Stomach (tissue), 9 donors: ENCODE results near the gene IL13. TPM values are rescaled to one million over a fixed set of nuclear protein-coding genes. Genes with fewer than 3 reads are reported as not detected.

Experiments
- DNase-seq, 2 donors: peaks; one replicate each; pipeline versions ENCODE4 v3.0.0 to v3.0.0-alpha.2; 2013 to 2019
- H3K27ac ChIP-seq, 5 donors: fragments of 200-600 bp in 4 of 5; sonication (generic) in 4 of 5; one replicate each; pipeline ENCODE4 v1.5.1; 2013 to 2019; ENCODE audit warnings: mild to moderate bottlenecking in 1 of 5, moderate library complexity in 1 of 5
- H3K27me3 ChIP-seq, 3 donors: fragments of 200-600 bp; sonication (generic); one replicate each; pipeline ENCODE4 v1.5.1; 2017 to 2019; ENCODE audit warnings: mixed run types in 1 of 3
- H3K36me3 ChIP-seq, 4 donors: fragments of 200-600 bp; sonication (generic); 1 replicate in 3 of 4; 2 replicates in 1 of 4; pipeline ENCODE4 v1.5.1; 2016 to 2019
- H3K4me1 ChIP-seq, 4 donors: fragments of 200-600 bp; sonication (generic); one replicate each; pipeline ENCODE4 v1.5.1; 2016 to 2019
- H3K4me3 ChIP-seq, 4 donors: fragments of 200-600 bp; sonication (generic) in 3 of 4; one replicate each; pipeline ENCODE4 v1.5.1; 2016 to 2019; ENCODE audit warnings: mild to moderate bottlenecking in 1 of 4
- H3K9me3 ChIP-seq, 4 donors: fragments of 200-600 bp; sonication (generic); one replicate each; pipeline ENCODE4 v1.5.1; 2016 to 2019
- EP300 ChIP-seq: sonication (generic); formaldehyde crosslinking; IDR thresholded peaks from one replicate; pipeline ENCODE4 v1.6.1; 2017; ENCODE audit warnings: antibody characterized with exemption
- POLR2A ChIP-seq, 4 donors: fragments of 450-650 bp; IDR thresholded peaks; one replicate each; pipeline ENCODE4 v1.6.1; 2016; ENCODE audit warnings: antibody characterized with exemption in 4 of 4, control low read depth in 2 of 4, mild to moderate bottlenecking in 1 of 4, moderate library complexity in 1 of 4
- POLR2AphosphoS5 ChIP-seq, 3 donors: sonication (generic); formaldehyde crosslinking; IDR thresholded peaks; one replicate each; pipeline ENCODE4 v1.6.1; 2016; ENCODE audit warnings: antibody characterized with exemption in 3 of 3
- WGBS, 5 donors: extraction: QIAGEN DNeasy Blood & Tissue Kit in 3 of 5; methylation state at CpG; one replicate each; pipeline versions ENCODE4 v1.1.5 to v1.1.7; 2013 to 2018; 5-methylcytosine and 5-hydroxymethylcytosine counted together
- intact Hi-C: fragments of 100-400 bp; cut with DNase I; formaldehyde crosslinking; loops from one replicate; pipeline ENCODE4 v1.15.1; 2023; ENCODE audit warnings: low total_unique reads
- polyA plus RNA-seq, 3 donors: library from polyadenylated mRNA; stranded (reverse); fragments of 200-250 nt; gene quantifications; one replicate each; pipeline ENCODE4 v1.2.3, GENCODE V29; 2013
- total RNA-seq, 5 donors: library from RNA; depleted of rRNA; stranded (reverse); fragments of >200 nt; gene quantifications; one replicate each; pipeline versions ENCODE4 v1.1.0 to v1.2.3, GENCODE V29; 2014 to 2016
- TF ChIP-seq, protein P1 (sequence below), 7 experiments: fragments of 450-650 bp in 4 of 7; fragments of 200-600 bp in 3 of 7; sonication (generic) in 3 of 7; IDR thresholded peaks; one replicate each; pipeline ENCODE4 v1.5.1; 2016 to 2019; ENCODE audit warnings: antibody characterized with exemption in 7 of 7, control low read depth in 2 of 7, mild to moderate bottlenecking in 1 of 7
- donor health status: healthy with polysubstance abuse.
- donor health status: Bipolar disorder and iron deficiency.
- donor health status: healthy.

Gene IL13
- total and polyA plus RNA-seq, 8 donors = 0.55 TPM; not detected in 7

DNA sequence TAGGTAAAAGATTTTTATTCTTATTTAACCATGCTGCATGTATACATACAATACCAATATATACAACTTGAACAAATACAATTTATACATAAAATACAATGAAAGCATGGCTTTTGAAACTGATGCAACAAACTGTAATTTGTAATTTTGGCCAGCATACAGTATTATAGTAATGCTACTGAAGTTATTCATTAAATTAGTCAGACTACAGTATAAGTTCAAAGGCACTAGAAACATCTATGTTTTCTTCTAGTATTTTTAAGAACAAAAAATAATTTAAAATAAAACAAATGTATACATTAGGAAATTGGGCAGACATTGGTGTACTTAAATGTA, 34.6 kb downstream of the IL13 start:
- H3K4me1 ChIP-seq = no peaks in the 10 kb centered on the region
- no peak overlapping the region for H3K27ac ChIP-seq
- TF ChIP-seq, protein P1, sequence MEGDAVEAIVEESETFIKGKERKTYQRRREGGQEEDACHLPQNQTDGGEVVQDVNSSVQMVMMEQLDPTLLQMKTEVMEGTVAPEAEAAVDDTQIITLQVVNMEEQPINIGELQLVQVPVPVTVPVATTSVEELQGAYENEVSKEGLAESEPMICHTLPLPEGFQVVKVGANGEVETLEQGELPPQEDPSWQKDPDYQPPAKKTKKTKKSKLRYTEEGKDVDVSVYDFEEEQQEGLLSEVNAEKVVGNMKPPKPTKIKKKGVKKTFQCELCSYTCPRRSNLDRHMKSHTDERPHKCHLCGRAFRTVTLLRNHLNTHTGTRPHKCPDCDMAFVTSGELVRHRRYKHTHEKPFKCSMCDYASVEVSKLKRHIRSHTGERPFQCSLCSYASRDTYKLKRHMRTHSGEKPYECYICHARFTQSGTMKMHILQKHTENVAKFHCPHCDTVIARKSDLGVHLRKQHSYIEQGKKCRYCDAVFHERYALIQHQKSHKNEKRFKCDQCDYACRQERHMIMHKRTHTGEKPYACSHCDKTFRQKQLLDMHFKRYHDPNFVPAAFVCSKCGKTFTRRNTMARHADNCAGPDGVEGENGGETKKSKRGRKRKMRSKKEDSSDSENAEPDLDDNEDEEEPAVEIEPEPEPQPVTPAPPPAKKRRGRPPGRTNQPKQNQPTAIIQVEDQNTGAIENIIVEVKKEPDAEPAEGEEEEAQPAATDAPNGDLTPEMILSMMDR (IDR thresholded peaks at IDR 0.05) = no peak
- TF ChIP-seq POLR2AphosphoS5 (IDR thresholded peaks at IDR 0.05) (no peak), EP300 (no peak), POLR2A (IDR thresholded peaks at IDR 0.05) (no peak)
- intact Hi-C loops = no loop called here
- H3K4me3 ChIP-seq = no peak overlapping the region
- H3K36me3 ChIP-seq = peaks cover 0 to 26% (median 9%) of the 10 kb centered on the region in 4 donors
- DNase-seq = no peak
- H3K9me3 ChIP-seq = no peaks in the 10 kb centered on the region
- H3K27me3 ChIP-seq = no peaks in the 10 kb centered on the region

DNA sequence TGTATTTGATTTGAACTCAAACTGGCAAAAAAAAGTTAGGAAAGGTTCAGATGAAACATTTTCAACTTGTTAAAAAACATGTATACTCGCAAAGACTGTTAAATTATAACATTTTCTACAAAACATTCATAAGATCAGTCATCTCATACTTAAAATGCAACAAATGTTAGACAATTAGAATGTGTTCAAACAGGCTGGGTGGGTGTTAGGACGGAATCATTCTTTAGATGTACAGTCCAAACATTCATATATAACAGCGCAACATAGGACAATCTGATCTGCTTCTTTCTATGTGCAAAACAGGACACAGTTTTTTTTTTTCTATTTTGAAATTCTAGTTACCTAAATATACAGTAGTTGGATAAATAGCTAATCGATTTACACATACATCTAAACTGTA, 38.0 kb downstream of the IL13 start:
- 92 to 96% (median 94%) methylated on average over 4 of the region's 4 CpGs for WGBS, 5 donors
- intact Hi-C loops = no loop called here
- no peaks in the 10 kb centered on the region for H3K27me3 ChIP-seq
- H3K27ac ChIP-seq = no peak overlapping the region
- TF ChIP-seq EP300 (no peak), POLR2AphosphoS5 (IDR thresholded peaks at IDR 0.05) (no peak), POLR2A (IDR thresholded peaks at IDR 0.05) (no peak)
- TF ChIP-seq, protein P1 (IDR thresholded peaks at IDR 0.05) = no peak
- no peak overlapping the region for H3K4me3 ChIP-seq
- H3K4me1 ChIP-seq = no peaks in the 10 kb centered on the region
- no peaks in the 10 kb centered on the region for H3K9me3 ChIP-seq
- DNase-seq = no peak
- peaks cover 0 to 57% (median 36%) of the 10 kb centered on the region in 4 donors for H3K36me3 ChIP-seq

DNA sequence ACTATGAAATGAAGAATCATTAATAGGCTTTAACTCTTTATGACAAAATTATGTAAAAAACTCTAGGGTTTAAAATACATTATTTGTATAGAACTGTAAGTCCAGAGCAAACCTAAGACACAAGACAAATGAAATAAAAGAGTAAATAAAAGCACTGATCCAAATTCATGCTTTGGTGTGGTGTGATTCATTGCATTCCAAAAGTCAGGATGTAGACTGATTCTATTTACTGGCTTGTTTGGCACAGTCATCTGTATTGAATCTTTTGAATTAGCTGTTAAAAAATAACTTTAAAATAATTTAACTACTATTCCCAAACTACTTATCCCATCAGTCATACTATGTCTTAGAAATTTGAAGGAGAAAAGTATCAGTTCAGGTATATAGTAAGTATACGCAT, 46.9 kb downstream of the IL13 start:
- no peaks in the 10 kb centered on the region for H3K27me3 ChIP-seq
- no peaks in the 10 kb centered on the region for H3K4me1 ChIP-seq
- no peak overlapping the region for H3K4me3 ChIP-seq
- WGBS, 5 donors = 93 to 100% (median 97%) methylated on average over 1 of the region's 1 CpG
- DNase-seq = no peak
- intact Hi-C loops = no loop called here
- TF ChIP-seq, protein P1 (IDR thresholded peaks at IDR 0.05) = no peak
- TF ChIP-seq POLR2AphosphoS5 (IDR thresholded peaks at IDR 0.05) (no peak), EP300 (no peak), POLR2A (IDR thresholded peaks at IDR 0.05) (no peak)
- peaks cover 0 to 43% (median 31%) of the 10 kb centered on the region in 4 donors for H3K36me3 ChIP-seq
- H3K9me3 ChIP-seq = no peaks in the 10 kb centered on the region
- no peak overlapping the region for H3K27ac ChIP-seq

DNA sequence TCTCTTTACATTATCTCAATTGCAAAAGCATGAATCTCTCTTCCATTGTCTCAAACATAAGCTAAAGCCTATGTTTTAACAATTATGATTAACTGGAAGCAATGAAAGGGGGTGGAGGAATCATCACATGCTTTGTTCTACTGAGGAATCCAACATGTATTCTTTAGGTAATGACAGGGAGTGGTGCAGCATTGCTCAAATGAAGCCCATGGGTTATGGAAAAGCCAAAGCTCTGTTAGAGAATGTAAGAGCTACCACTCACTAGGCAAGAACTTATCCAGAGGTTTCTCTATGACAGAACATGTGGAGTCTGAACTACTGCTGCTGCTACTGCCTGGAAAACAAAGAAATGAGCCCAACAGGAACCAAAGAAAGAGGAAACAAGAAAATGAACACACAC, 50.7 kb downstream of the IL13 start:
- Histone ChIP-seq H3K36me3 (peaks cover 0 to 9% (median 0%) of the 10 kb centered on the region in 4 donors), H3K27me3 (no peaks in the 10 kb centered on the region), H3K27ac (no peak overlapping the region), H3K4me3 (no peak overlapping the region), H3K4me1 (no peaks in the 10 kb centered on the region), H3K9me3 (no peaks in the 10 kb centered on the region)
- intact Hi-C loops = no loop called here
- TF ChIP-seq POLR2AphosphoS5 (IDR thresholded peaks at IDR 0.05) (no peak), EP300 (no peak), POLR2A (IDR thresholded peaks at IDR 0.05) (no peak)
- TF ChIP-seq, protein P1 (IDR thresholded peaks at IDR 0.05) = no peak
- DNase-seq = no peak

Other genes with a start within 250 kb of the IL13 start
- gene IRF1, start 167.4 kb upstream of the IL13 start, total RNA-seq = 100 to 1,000 TPM in 2 of 5 donors, 10 to 100 TPM in 3; 18.0 to 256 (median 91.5) TPM
- gene IRF1, start 167.4 kb upstream of the IL13 start, polyA plus RNA-seq = 10 to 100 TPM; 17.1 to 80.2 (median 49.1) TPM
- gene IL5, start 114.7 kb upstream of the IL13 start, total RNA-seq = not detected
- gene IL5, start 114.7 kb upstream of the IL13 start, polyA plus RNA-seq = not detected
- 10 to 100 TPM; 30.9 to 93.2 (median 46.0) TPM for gene RAD50, start 101.2 kb upstream of the IL13 start, total RNA-seq
- 10 to 100 TPM in 1 of 3 donors, 1 to 10 TPM in 2; 5.2 to 12.2 (median 6.6) TPM for gene RAD50, start 101.2 kb upstream of the IL13 start, polyA plus RNA-seq
- gene IL4, start 15.8 kb downstream of the IL13 start, total RNA-seq = not detected
- gene IL4, start 15.8 kb downstream of the IL13 start, polyA plus RNA-seq = not detected
- gene KIF3A, start 79.4 kb downstream of the IL13 start, total RNA-seq = 10 to 100 TPM in 1 of 5 donors, 1 to 10 TPM in 3, under 1 TPM in 1; 0.58 to 19.3 (median 8.5) TPM
- gene KIF3A, start 79.4 kb downstream of the IL13 start, polyA plus RNA-seq = 1 to 10 TPM; 1.5 to 3.8 (median 2.1) TPM
- 10 to 100 TPM in 2 of 5 donors, under 1 TPM in 1, not detected in 2; 0.92 to 56.7 (median 34.5) TPM for gene CCNI2, start 89.3 kb downstream of the IL13 start, total RNA-seq
- 1 to 10 TPM in 2 of 3 donors, under 1 TPM in 1; 0.46 to 1.9 (median 1.3) TPM for gene CCNI2, start 89.3 kb downstream of the IL13 start, polyA plus RNA-seq
- gene SEPTIN8, start 119.1 kb downstream of the IL13 start, total RNA-seq = 10 to 100 TPM; 18.5 to 47.3 (median 36.2) TPM
- gene SEPTIN8, start 119.1 kb downstream of the IL13 start, polyA plus RNA-seq = 10 to 100 TPM; 15.5 to 28.4 (median 27.4) TPM
- 10 to 100 TPM in 2 of 5 donors, 1 to 10 TPM in 2, not detected in 1; 6.8 to 91.8 (median 13.2) TPM for gene SOWAHA, start 155.1 kb downstream of the IL13 start, total RNA-seq
- 1 to 10 TPM; 2.4 to 5.7 (median 5.2) TPM for gene SOWAHA, start 155.1 kb downstream of the IL13 start, polyA plus RNA-seq
- 100 to 1,000 TPM in 1 of 5 donors, 10 to 100 TPM in 3, 1 to 10 TPM in 1; 5.3 to 264 (median 48.7) TPM for gene SHROOM1, start 172.5 kb downstream of the IL13 start, total RNA-seq
- 10 to 100 TPM in 1 of 3 donors, 1 to 10 TPM in 2; 7.5 to 12.8 (median 9.6) TPM for gene SHROOM1, start 172.5 kb downstream of the IL13 start, polyA plus RNA-seq
- gene GDF9, start 208.3 kb downstream of the IL13 start, total RNA-seq = 1 to 10 TPM in 2 of 5 donors, not detected in 3; 1.2 to 4.4 TPM
- gene GDF9, start 208.3 kb downstream of the IL13 start, polyA plus RNA-seq = 1 to 10 TPM in 1 of 3 donors, under 1 TPM in 1, not detected in 1; 0.25 to 1.1 TPM
- 100 to 1,000 TPM in 2 of 5 donors, 10 to 100 TPM in 3; 66.5 to 173 (median 83.4) TPM for gene UQCRQ, start 208.5 kb downstream of the IL13 start, total RNA-seq
- gene UQCRQ, start 208.5 kb downstream of the IL13 start, polyA plus RNA-seq = 100 to 1,000 TPM; 470 to 603 (median 499) TPM
- 1 to 10 TPM in 2 of 5 donors, under 1 TPM in 1, not detected in 2; 0.92 to 2.3 (median 1.3) TPM for gene LEAP2, start 215.5 kb downstream of the IL13 start, total RNA-seq
- 1 to 10 TPM; 1.4 to 2.2 (median 1.4) TPM for gene LEAP2, start 215.5 kb downstream of the IL13 start, polyA plus RNA-seq